Measurements from ENCODE around the gene TNFRSF19.
"Not testable (repeated sequence)": the region's sequence is repeated elsewhere in the genome, so short reads cannot be mapped to it uniquely, and the experiment has no call there.

DNA sequence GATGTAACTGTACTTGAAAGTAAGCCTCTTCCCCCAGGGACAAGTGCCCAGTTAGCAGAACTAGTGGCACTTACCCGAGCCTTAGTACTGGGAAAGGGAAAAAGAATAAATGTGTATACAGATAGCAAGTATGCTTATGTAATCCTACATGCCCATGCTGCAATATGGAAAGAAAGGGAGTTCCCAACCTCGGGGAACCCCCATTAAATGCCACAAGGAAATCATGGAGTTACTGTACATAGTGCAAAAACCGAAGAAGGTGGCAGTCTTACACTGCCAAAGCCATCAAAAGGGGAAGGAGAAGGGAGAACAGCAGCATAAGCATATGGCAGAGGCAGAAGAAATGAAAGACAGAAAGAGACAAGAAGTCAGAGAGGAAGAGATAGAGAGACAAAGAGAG is 40.3 kb upstream of the TNFRSF19 start:
- TF ChIP-seq, protein P1, sequence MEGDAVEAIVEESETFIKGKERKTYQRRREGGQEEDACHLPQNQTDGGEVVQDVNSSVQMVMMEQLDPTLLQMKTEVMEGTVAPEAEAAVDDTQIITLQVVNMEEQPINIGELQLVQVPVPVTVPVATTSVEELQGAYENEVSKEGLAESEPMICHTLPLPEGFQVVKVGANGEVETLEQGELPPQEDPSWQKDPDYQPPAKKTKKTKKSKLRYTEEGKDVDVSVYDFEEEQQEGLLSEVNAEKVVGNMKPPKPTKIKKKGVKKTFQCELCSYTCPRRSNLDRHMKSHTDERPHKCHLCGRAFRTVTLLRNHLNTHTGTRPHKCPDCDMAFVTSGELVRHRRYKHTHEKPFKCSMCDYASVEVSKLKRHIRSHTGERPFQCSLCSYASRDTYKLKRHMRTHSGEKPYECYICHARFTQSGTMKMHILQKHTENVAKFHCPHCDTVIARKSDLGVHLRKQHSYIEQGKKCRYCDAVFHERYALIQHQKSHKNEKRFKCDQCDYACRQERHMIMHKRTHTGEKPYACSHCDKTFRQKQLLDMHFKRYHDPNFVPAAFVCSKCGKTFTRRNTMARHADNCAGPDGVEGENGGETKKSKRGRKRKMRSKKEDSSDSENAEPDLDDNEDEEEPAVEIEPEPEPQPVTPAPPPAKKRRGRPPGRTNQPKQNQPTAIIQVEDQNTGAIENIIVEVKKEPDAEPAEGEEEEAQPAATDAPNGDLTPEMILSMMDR (IDR thresholded peaks at IDR 0.05): not testable (repeated sequence)
- not testable (repeated sequence) for TF ChIP-seq POLR2A (IDR thresholded peaks at IDR 0.05)
